Measurements from ENCODE around the gene BIRC6.

GRCh38 chr2:32565902-32566301 is 209.1 kb downstream of the BIRC6 start:
- no peak for TF ChIP-seq CTCF (IDR thresholded peaks at IDR 0.05)
- no peak for TF ChIP-seq POLR2A (IDR thresholded peaks at IDR 0.05)

Measured in adrenal gland (tissue), 5 donors.